HepG2 (cell line): Measurements from ENCODE around the gene ZNF234. TPM values are rescaled to one million over a fixed set of nuclear protein-coding genes. Genes with fewer than 3 reads are reported as not detected.

Experiments
- ARID2 ChIP-seq: sonication (generic); formaldehyde crosslinking; IDR thresholded peaks from 2 replicates; pipeline ENCODE4 v1.8.1; 2022; ENCODE audit warnings: mild to moderate bottlenecking, missing genetic modification reagents, borderline replicate concordance
- ASH2L ChIP-seq: fragments of 300-600, 200-600 bp; sonication (generic); IDR thresholded peaks from 2 replicates; pipeline ENCODE4 v1.7.0; 2017; ENCODE audit warnings: low read depth, mild to moderate bottlenecking, moderate library complexity, mixed read lengths, low read length; ENCODE audit not compliant: insufficient read length
- ELF4 ChIP-seq: sonication (generic); formaldehyde crosslinking; IDR thresholded peaks from 2 replicates; pipeline ENCODE4 v1.5.0; 2020; ENCODE audit warnings: missing genetic modification reagents, mild to moderate bottlenecking, moderate library complexity, borderline replicate concordance
- IRX3 ChIP-seq: sonication (generic); formaldehyde crosslinking; IDR thresholded peaks from 2 replicates; pipeline ENCODE4 v1.8.1; 2023; ENCODE audit warnings: mild to moderate bottlenecking, low read depth, missing genetic modification reagents, borderline replicate concordance
- KAT2B ChIP-seq: fragments of 150-350 bp; IDR thresholded peaks from 2 replicates; pipeline ENCODE4 v1.6.1; 2014; ENCODE audit warnings: low read depth, low read length, borderline replicate concordance
- MTERF4 ChIP-seq: sonication (generic); formaldehyde crosslinking; IDR thresholded peaks from 2 replicates; pipeline ENCODE4 v1.8.0; 2023; ENCODE audit warnings: mild to moderate bottlenecking, missing genetic modification reagents
- SAFB2 ChIP-seq: sonication (generic); formaldehyde crosslinking; IDR thresholded peaks from 2 replicates; pipeline ENCODE4 v1.5.1; 2020; ENCODE audit warnings: missing genetic modification reagents, low read depth, mild to moderate bottlenecking, borderline replicate concordance
- SIN3B ChIP-seq: fragments of 150-350 bp; IDR thresholded peaks from 2 replicates; pipeline ENCODE4 v1.6.1; 2014; ENCODE audit warnings: low read length
- TBX3 ChIP-seq: fragments of 450-650 bp; IDR thresholded peaks from 2 replicates; pipeline ENCODE4 v1.6.1; 2017; ENCODE audit warnings: antibody characterized with exemption, mild to moderate bottlenecking, inconsistent platforms, borderline replicate concordance
- THYN1 ChIP-seq: sonication (generic); formaldehyde crosslinking; IDR thresholded peaks from 2 replicates; pipeline ENCODE4 v1.8.1; 2023; ENCODE audit warnings: low read depth, mild to moderate bottlenecking, moderate library complexity, missing genetic modification reagents, borderline replicate concordance
- TIGD3 ChIP-seq: sonication (generic); formaldehyde crosslinking; IDR thresholded peaks from 2 replicates; pipeline ENCODE4 v1.5.1; 2020; ENCODE audit warnings: mild to moderate bottlenecking, missing genetic modification reagents, borderline replicate concordance
- ZBTB7B ChIP-seq: sonication (generic); formaldehyde crosslinking; IDR thresholded peaks from 2 replicates; pipeline ENCODE4 v1.4.0; 2020; ENCODE audit warnings: missing genetic modification reagents
- ZFP41 ChIP-seq: sonication (generic); formaldehyde crosslinking; IDR thresholded peaks from 2 replicates; pipeline ENCODE4 v1.4.0; 2020; ENCODE audit warnings: mild to moderate bottlenecking, missing genetic modification reagents, borderline replicate concordance
- ZNF331 ChIP-seq: sonication (generic); formaldehyde crosslinking; IDR thresholded peaks from 2 replicates; pipeline ENCODE4 v1.4.0; 2020; ENCODE audit warnings: missing genetic modification reagents
- ZNF501 ChIP-seq: sonication (generic); formaldehyde crosslinking; IDR thresholded peaks from 2 replicates; pipeline ENCODE4 v1.5.1; 2020; ENCODE audit warnings: mild to moderate bottlenecking, moderate library complexity, missing genetic modification reagents
- ZNF746 ChIP-seq: sonication (generic); formaldehyde crosslinking; IDR thresholded peaks from 2 replicates; pipeline ENCODE4 v1.8.0; 2022; ENCODE audit warnings: mild to moderate bottlenecking, missing genetic modification reagents
- ZNF839 ChIP-seq: sonication (generic); formaldehyde crosslinking; IDR thresholded peaks from 2 replicates; pipeline ENCODE4 v1.4.0; 2020; ENCODE audit warnings: missing genetic modification reagents, mild to moderate bottlenecking, borderline replicate concordance
- polyA plus RNA-seq, 8 experiments: library from polyadenylated mRNA; depleted of rRNA in 3 of 8; stranded (reverse) in 7 of 8; unstranded in 1 of 8; fragments of >200 nt; fragmentation: Illumina TruSeq in 4 of 8; extraction: Trizol in 4 of 8; gene quantifications; 2 replicates each; pipeline versions ENCODE4 v1.2.1 to v1.2.3, GENCODE V29; 2011 to 2016; ENCODE audit warnings: low read depth in 4 of 8, missing spikeins in 1 of 8, mixed read lengths in 1 of 8; ENCODE audit not compliant: insufficient read depth in 1 of 8
- total RNA-seq, 5 experiments: library from RNA; depleted of rRNA; stranded (reverse); fragments of >200 nt; fragmentation: Illumina TruSeq; extraction: Trizol; gene quantifications; 2 replicates each; pipeline ENCODE4 v1.2.3, GENCODE V29; 2016; ENCODE audit warnings: low read depth in 1 of 5
- TF ChIP-seq, protein P1 (sequence below): sonication (generic); formaldehyde crosslinking; IDR thresholded peaks from 2 replicates; pipeline ENCODE4 v1.4.0; 2020; ENCODE audit warnings: missing genetic modification reagents, mild to moderate bottlenecking, borderline replicate concordance
- TF ChIP-seq, protein P2 (sequence below): sonication (generic); formaldehyde crosslinking; IDR thresholded peaks from 2 replicates; pipeline ENCODE4 v1.8.1; 2023; ENCODE audit warnings: mild to moderate bottlenecking, missing genetic modification reagents

The ZNF234 gene
- total and polyA plus RNA-seq, 2 of the 13 experiments (the other 11 are each of a cell fraction or from before 2014, with no cell fraction given): 3.5 to 11.2 TPM

GRCh38 chr19:44141191-44142058 is at the start of gene ZNF234 (continued):
- TF ChIP-seq THYN1 (CRISPR knock-in tag) (0 out of 2 replicates have a peak, but pooled peaks have one; percentile 24), ZNF331 (CRISPR knock-in tag) (no peak), ZNF501 (CRISPR knock-in tag) (peak; percentile 80), SAFB2 (CRISPR knock-in tag) (no peak), KAT2B (no peak), ZNF746 (CRISPR knock-in tag) (0 out of 2 replicates have a peak, but pooled peaks have one; percentile 14), ARID2 (CRISPR knock-in tag) (no peak), SIN3B (0 out of 2 replicates have a peak, but pooled peaks have one; percentile 29), ASH2L (peak; percentile 67), ELF4 (no peak), IRX3 (CRISPR knock-in tag) (0 out of 2 replicates have a peak, but pooled peaks have one; percentile 46), ZBTB7B (CRISPR knock-in tag) (peak; percentile 39; the same call in 1 of the 2 replicates), ZNF839 (CRISPR knock-in tag) (no peak), TIGD3 (no peak), TBX3 (no peak), ZFP41 (no peak), MTERF4 (CRISPR knock-in tag) (no peak)
- TF ChIP-seq, protein P1, sequence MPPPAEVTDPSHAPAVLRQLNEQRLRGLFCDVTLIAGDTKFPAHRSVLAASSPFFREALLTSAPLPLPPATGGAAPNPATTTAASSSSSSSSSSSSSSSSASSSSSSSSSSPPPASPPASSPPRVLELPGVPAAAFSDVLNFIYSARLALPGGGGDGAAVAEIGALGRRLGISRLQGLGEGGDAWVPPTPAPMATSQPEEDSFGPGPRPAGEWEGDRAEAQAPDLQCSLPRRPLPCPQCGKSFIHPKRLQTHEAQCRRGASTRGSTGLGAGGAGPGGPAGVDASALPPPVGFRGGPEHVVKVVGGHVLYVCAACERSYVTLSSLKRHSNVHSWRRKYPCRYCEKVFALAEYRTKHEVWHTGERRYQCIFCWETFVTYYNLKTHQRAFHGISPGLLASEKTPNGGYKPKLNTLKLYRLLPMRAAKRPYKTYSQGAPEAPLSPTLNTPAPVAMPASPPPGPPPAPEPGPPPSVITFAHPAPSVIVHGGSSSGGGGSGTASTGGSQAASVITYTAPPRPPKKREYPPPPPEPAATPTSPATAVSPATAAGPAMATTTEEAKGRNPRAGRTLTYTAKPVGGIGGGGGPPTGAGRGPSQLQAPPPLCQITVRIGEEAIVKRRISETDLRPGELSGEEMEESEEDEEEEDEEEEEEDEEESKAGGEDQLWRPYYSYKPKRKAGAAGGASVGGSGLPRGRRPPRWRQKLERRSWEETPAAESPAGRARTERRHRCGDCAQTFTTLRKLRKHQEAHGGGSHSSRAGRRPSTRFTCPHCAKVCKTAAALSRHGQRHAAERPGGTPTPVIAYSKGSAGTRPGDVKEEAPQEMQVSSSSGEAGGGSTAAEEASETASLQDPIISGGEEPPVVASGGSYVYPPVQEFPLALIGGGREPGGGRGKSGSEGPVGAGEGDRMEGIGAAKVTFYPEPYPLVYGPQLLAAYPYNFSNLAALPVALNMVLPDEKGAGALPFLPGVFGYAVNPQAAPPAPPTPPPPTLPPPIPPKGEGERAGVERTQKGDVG (CRISPR knock-in tag): no peak
- TF ChIP-seq, protein P2, sequence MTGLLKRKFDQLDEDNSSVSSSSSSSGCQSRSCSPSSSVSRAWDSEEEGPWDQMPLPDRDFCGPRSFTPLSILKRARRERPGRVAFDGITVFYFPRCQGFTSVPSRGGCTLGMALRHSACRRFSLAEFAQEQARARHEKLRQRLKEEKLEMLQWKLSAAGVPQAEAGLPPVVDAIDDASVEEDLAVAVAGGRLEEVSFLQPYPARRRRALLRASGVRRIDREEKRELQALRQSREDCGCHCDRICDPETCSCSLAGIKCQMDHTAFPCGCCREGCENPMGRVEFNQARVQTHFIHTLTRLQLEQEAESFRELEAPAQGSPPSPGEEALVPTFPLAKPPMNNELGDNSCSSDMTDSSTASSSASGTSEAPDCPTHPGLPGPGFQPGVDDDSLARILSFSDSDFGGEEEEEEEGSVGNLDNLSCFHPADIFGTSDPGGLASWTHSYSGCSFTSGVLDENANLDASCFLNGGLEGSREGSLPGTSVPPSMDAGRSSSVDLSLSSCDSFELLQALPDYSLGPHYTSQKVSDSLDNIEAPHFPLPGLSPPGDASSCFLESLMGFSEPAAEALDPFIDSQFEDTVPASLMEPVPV (CRISPR knock-in tag): no peak
